ENCODE measurements around the gene MACROD2. TPM values are rescaled to one million over a fixed set of nuclear protein-coding genes. Genes with fewer than 3 reads are reported as not detected.

Gene MACROD2
- total and polyA plus RNA-seq, 2 donors (not counting 1 experiment from before 2014, with no cell fraction given): 5.3 to 6.7 TPM

DNA sequence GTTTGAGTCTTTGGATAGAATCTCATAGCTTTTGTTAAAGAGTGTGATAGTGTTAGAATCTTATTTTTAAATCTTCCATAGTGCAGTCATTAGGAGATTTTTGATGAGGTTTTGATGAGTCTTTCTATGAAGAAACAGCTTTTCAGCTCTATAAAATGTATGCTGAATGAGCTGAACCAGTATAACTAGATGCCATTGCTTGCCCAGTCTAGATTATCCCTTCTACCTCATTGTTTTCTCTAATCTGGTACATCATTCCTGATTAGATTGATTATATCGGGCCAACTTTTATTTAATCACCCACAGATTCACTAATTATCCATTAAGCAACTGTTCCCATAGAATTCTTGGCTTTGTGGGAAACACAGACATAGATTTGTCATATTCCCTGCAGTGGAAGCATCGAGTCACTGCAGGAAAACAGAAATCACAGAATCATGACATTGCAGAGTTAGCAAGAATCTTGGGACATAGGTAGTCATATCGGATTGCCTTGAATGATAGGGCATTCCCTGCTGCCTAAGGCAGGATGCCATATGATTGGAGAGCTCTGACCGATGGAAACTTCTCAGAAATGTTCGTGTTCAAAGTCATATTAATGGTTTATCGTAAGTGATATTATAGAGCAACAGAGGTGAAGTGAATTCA is 1224.8 kb downstream of the MACROD2 start:
- DNase-seq (no peak), ATAC-seq (ENCODE audit: low read depth) (no peak)
- ChIA-PET POLR2A (no interaction called here), CTCF (no interaction called here)
- Histone ChIP-seq H3K4me1 (ENCODE audit: control insufficient read depth in 2 of 2, insufficient read depth in 2 of 2, low read length in 2 of 2) (no peaks in the 10 kb centered on the region), H3K9me3 (ENCODE audit: control extremely low read depth in 1 of 3, control insufficient read depth in 2 of 3, insufficient read depth in 1 of 3, low read length in 2 of 3) (no peaks in the 10 kb centered on the region), H3K36me3 (replicated peaks in 1 of 2; ENCODE audit: control extremely low read depth in 1 of 2, control insufficient read depth in 1 of 2, extremely low read depth in 1 of 2, insufficient read depth in 2 of 2, low read length in 1 of 2) (no peaks in the 10 kb centered on the region), H4K20me1 (ENCODE audit: control insufficient read depth, insufficient read depth, low read length, poor library complexity, severe bottlenecking) (no peaks in the 10 kb centered on the region), H2AFZ (ENCODE audit: insufficient read depth, low read depth, low read length, poor library complexity, severe bottlenecking) (no peak overlapping the region), H3K27me3 (replicated peaks in 1 of 4; ENCODE audit: control extremely low read depth in 1 of 4, control insufficient read depth in 3 of 4, insufficient read depth in 4 of 4, low read length in 3 of 4) (no peaks in the 10 kb centered on the region), H3K4me2 (replicated peaks; ENCODE audit: low read depth, low read length, poor library complexity, severe bottlenecking) (no peak overlapping the region), H3K27ac (ENCODE audit: low read length in 2 of 2) (no peak overlapping the region), H3K4me3 (ENCODE audit: control extremely low read depth in 1 of 5, extremely low read depth in 1 of 5, insufficient read depth in 1 of 5, low read depth in 2 of 5, low read length in 4 of 5) (no peak overlapping the region), H3K9ac (ENCODE audit: low read length) (no peak overlapping the region), H3K79me2 (ENCODE audit: control insufficient read depth, insufficient read depth, low read length) (no peaks in the 10 kb centered on the region)
- 100% methylated on average over 3 of the region's 6 CpGs for WGBS (ENCODE audit: insufficient coverage)
- Mint-ChIP-seq H3K27me3 (peaks cover 8% of the 10 kb centered on the region), H3K4me3 (no peak overlapping the region), H3K9me3 (ENCODE audit: insufficient read depth) (no peaks in the 10 kb centered on the region), H3K27ac (no peak overlapping the region), H3K4me1 (no peaks in the 10 kb centered on the region)
- TF ChIP-seq, protein P1, sequence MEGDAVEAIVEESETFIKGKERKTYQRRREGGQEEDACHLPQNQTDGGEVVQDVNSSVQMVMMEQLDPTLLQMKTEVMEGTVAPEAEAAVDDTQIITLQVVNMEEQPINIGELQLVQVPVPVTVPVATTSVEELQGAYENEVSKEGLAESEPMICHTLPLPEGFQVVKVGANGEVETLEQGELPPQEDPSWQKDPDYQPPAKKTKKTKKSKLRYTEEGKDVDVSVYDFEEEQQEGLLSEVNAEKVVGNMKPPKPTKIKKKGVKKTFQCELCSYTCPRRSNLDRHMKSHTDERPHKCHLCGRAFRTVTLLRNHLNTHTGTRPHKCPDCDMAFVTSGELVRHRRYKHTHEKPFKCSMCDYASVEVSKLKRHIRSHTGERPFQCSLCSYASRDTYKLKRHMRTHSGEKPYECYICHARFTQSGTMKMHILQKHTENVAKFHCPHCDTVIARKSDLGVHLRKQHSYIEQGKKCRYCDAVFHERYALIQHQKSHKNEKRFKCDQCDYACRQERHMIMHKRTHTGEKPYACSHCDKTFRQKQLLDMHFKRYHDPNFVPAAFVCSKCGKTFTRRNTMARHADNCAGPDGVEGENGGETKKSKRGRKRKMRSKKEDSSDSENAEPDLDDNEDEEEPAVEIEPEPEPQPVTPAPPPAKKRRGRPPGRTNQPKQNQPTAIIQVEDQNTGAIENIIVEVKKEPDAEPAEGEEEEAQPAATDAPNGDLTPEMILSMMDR (IDR thresholded peaks at IDR 0.05): no peak
- no peak for TF ChIP-seq EZH2 (IDR thresholded peaks at IDR 0.05; ENCODE audit: borderline replicate concordance, insufficient read depth, low read depth, low read length, poor library complexity, severe bottlenecking)
- intact Hi-C loops (cut with micrococcal nuclease): no loop called here

DNA sequence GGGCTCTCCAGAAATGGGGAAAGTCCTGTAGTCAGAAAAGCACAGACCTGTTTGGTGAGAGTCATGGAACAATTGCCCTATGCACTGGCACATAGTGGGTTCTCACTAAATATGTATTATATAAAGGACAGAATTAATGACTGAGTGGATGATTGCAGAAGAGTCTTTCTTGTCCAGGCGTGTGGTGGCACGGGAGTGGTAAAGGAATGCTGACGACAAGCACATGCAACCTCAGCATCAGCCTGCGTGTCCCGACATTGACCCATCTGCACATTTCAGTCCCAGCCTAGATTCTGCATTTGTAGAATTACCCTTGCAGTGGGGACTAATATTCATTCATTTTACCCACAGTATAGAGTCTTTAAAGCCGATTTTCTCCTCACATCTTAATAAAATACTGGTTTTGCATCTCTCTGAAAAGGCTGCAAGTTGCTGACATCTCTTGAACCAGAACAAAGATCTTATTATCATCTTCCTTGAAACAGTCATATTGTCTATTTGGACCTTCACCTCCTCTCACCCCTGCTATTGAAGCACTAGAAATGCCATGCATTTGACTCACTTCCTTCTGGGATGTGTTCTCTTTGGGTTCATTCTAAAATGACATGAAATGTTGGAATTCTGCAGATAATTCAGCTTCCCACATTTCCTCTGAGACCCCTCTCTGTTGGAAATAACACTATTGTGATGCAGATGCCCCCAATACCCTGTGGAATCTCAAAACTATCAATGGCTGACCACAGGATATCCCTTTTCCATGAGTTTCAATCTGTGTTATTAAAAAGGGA is 1225.7 kb downstream of the MACROD2 start:
- TF ChIP-seq, protein P1 (IDR thresholded peaks at IDR 0.05): no peak
- TF ChIP-seq EZH2 (IDR thresholded peaks at IDR 0.05; ENCODE audit: borderline replicate concordance, insufficient read depth, low read depth, low read length, poor library complexity, severe bottlenecking): no peak
- Histone ChIP-seq H4K20me1 (ENCODE audit: control insufficient read depth, insufficient read depth, low read length, poor library complexity, severe bottlenecking) (no peaks in the 10 kb centered on the region), H3K9me3 (ENCODE audit: control extremely low read depth in 1 of 3, control insufficient read depth in 2 of 3, insufficient read depth in 1 of 3, low read length in 2 of 3) (no peaks in the 10 kb centered on the region), H3K79me2 (ENCODE audit: control insufficient read depth, insufficient read depth, low read length) (no peaks in the 10 kb centered on the region), H3K27me3 (replicated peaks in 1 of 4; ENCODE audit: control extremely low read depth in 1 of 4, control insufficient read depth in 3 of 4, insufficient read depth in 4 of 4, low read length in 3 of 4) (no peaks in the 10 kb centered on the region), H3K4me3 (ENCODE audit: control extremely low read depth in 1 of 5, extremely low read depth in 1 of 5, insufficient read depth in 1 of 5, low read depth in 2 of 5, low read length in 4 of 5) (no peak overlapping the region), H3K36me3 (replicated peaks in 1 of 2; ENCODE audit: control extremely low read depth in 1 of 2, control insufficient read depth in 1 of 2, extremely low read depth in 1 of 2, insufficient read depth in 2 of 2, low read length in 1 of 2) (no peaks in the 10 kb centered on the region), H3K4me2 (replicated peaks; ENCODE audit: low read depth, low read length, poor library complexity, severe bottlenecking) (no peak overlapping the region), H3K27ac (ENCODE audit: low read length in 2 of 2) (no peak overlapping the region), H3K4me1 (ENCODE audit: control insufficient read depth in 2 of 2, insufficient read depth in 2 of 2, low read length in 2 of 2) (no peaks in the 10 kb centered on the region), H2AFZ (ENCODE audit: insufficient read depth, low read depth, low read length, poor library complexity, severe bottlenecking) (no peak overlapping the region), H3K9ac (ENCODE audit: low read length) (no peak overlapping the region)
- intact Hi-C loops (cut with micrococcal nuclease): no loop called here
- ChIA-PET CTCF (no interaction called here), POLR2A (no interaction called here)
- Mint-ChIP-seq H3K9me3 (ENCODE audit: insufficient read depth) (no peaks in the 10 kb centered on the region), H3K4me3 (no peak overlapping the region), H3K27ac (no peak overlapping the region), H3K4me1 (no peaks in the 10 kb centered on the region), H3K27me3 (peaks cover 5% of the 10 kb centered on the region)
- WGBS (ENCODE audit: insufficient coverage): 84% methylated on average over 4 of the region's 6 CpGs
- DNase-seq: no peak
- no peak for ATAC-seq (ENCODE audit: low read depth)
